T1000 (cell line): ENCODE results near the gene LRRC40.
A peak's percentile ranks its signal among the peaks of the same experiment; 100 is the strongest.
"Not testable (repeated sequence)": the region's sequence is repeated elsewhere in the genome, so short reads cannot be mapped to it uniquely, and the experiment has no call there.

Experiments
- DNase-seq: peaks from one replicate; lab custom pipeline; 2025; ENCODE audit warnings: mixed read lengths; lab: John Stamatoyannopoulos, UW

The LRRC40 gene

GRCh38 chr1:70202173-70202758 lies 3.1 kb downstream of the LRRC40 start:
- DNase-seq = no peak

DNA sequence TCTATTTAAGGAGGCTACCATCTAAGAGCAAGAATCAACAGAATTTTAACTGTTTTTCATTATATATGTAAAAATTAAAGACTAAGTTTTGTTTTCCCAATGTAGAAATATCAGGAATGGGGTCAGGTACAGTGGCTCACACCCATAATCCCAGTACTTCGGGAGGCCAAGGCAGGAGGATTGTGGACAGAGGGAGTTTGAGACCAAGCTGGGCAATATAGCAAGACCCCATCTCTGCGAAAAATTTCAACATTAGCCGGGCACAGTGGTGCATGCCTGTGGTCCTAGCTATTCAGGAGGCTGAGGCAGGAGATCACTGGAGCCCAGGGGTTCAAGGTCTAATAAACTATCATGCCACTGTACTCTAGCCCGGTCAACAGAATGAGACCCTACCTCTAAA lies 5.3 kb downstream of the LRRC40 start:
- no peak for DNase-seq

- no peak for DNase-seq
These were observed 9.0 kb downstream of the LRRC40 start for GRCh38 chr1:70196333-70196732.

GRCh38 chr1:70195342-70195741 lies 10.0 kb downstream of the LRRC40 start:
- no peak for DNase-seq

GRCh38 chr1:70194601-70195000 lies 10.8 kb downstream of the LRRC40 start:
- DNase-seq = no peak

DNA sequence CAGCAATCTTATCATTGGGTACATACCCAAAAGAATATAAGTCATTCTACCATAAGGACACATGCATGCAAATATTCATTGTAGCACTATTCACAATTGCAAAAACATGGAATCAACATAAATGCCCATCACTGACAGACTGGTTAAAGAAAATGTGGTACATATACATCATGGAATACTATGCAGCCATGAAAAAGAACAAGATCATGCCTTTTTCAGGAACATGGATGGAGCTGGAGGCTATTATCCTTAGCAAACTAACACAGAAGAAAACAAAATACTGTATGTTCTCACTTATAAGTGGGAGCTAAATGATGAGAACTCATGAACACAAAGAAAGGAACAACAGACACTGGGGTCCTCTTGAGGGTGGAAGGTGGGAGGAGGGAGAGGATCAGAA lies 12.9 kb downstream of the LRRC40 start:
- DNase-seq = not testable (repeated sequence)

GRCh38 chr1:70190180-70190579 lies 15.2 kb downstream of the LRRC40 start:
- DNase-seq = no peak

DNA sequence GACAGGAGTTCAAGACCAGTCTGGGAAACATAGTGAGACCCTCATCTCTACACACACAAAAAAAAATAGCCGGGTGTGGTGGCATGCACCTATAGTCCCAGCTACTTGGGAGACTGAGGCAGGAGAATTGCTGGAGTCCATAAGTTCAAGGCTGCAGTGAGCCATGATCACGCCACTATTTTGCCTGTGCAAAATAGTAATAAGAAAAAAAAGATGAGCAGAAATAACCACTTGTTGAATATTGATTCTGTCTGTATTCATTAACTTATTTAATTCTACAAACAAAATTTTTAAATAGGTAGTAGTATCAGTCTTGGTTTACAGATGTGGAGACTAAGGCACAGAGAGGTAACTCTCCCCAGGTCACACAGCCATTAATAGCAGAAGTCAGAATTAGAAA lies 16.9 kb downstream of the LRRC40 start:
- DNase-seq = no peak

DNA sequence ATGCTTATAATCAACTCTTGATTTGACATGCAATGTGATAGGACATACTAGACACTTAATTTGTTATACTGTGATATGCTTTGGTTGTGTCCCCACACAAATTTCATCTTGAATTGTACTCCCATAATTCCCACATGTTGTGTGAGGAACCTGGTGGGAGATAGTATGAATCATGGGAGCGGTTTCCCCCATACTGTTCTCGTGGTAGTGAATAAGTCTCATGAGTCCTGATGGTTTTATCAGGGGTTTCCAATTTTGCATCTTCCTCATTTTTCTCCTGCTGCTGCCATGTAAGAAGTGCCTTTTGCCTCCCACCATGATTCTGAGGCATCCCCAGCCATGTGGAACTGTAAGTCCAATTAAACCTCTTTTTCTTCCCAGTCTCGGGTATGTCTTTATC lies 20.2 kb downstream of the LRRC40 start:
- DNase-seq = not testable (repeated sequence)

- no peak for DNase-seq
These were observed 33.9 kb downstream of the LRRC40 start for GRCh38 chr1:70171512-70171911.

DNA sequence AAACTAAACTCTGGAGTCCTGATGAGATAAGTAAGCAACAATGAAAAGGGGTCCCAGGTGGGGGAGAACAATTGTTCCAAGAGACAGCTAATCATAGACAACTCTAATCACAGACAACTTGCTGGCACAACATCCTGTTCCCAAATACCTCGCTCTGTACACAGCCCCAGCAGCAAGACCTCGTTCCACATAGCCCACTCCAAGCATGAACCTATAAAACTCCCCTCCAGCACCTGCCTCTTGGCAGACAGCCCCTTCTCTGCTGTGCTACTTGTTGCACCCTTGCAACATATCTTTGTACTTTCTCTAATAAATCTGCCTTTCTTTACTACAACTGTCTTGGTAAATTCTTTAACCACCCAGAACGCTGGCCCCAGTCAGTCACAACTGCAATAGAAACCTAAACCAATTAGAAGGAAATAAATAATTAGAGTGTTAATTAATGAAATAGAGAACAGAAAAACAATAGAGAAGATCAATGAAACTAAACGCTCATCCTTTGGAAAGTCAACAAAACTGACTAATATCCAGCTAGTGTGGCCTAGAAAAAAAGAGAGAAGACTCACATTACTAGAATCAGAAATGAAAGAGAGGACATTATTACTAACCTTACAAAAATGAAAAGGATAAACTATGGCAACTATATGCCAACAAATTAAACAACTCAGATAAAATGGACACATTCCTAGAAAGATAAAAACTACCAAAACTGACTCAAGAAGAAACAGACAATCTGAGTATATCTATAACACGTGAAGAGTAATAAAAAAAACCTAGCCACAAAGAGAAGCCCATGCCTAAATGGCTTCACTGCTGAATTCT lies 36.1 kb downstream of the LRRC40 start:
- no peak for DNase-seq

GRCh38 chr1:70168283-70168682 lies 37.1 kb downstream of the LRRC40 start:
- no peak for DNase-seq

- DNase-seq = no peak
These were observed 41.0 kb downstream of the LRRC40 start for GRCh38 chr1:70164350-70164749.

DNA sequence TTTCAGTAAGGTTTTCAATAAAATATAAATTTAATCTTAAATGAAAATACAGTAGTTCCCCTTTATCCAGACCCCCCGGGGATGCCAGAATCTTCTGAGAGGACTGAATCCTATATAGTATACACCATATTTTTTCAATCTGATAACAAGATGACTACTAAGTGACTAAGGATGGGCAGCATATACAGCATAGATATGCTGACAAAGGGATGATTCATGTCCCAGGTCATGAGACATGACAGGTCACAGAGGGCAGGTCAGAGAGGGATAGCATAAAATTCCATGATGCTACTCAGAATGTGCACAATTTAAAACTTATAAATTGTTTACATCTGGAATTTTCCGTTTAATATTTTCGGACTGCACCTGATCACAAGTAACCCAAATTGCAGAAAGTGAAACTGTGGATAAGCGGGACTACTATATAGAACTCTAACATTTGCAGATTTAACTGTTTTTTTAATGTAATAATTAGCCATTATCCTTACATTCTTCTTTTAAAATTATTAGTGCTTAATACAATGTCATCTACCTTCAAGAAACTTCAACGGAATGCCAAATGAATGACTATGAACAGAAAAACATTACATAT lies 48.8 kb downstream of the LRRC40 start:
- DNase-seq = peak; percentile 23

DNA sequence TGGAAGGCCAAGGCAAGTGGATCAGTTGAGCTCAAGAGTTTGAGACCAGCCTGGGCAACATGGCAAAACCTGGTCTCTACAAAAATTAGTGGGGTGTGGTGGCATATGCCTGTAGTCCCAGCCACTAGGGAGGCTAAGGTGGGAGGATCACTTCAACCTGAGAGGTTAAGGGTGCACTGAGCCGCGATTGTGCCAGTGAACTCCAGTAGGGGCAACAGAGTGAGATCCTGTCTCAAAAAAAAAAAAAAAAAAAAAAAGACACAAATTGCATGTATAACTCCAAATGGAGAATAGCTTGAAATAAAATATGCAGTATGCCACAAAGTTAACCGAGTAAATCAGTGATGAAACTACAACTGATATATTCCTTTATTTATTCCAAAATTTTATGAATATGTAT lies 51.6 kb downstream of the LRRC40 start:
- DNase-seq = no peak

- no peak for DNase-seq
These were observed 54.9 kb downstream of the LRRC40 start for GRCh38 chr1:70150444-70150843.

DNA sequence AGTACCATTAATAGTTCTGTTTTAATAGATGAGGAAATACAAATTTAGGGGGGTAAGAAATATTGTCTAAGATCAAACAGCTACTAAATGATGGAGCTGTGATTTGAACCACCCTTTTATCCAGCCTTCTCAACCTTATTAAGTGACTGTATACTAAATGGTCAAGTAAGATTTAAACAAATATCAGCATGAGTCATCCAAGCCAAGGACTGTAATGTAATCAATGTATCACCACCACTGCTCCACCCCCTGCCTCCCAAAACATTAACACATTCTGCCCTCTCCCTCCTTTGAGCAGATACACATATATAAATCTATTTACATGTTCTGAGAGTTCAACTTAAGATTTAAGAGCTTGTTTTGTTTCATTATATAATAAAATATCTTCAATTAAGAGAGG lies 58.9 kb downstream of the LRRC40 start:
- no peak for DNase-seq

GRCh38 chr1:70143048-70143659 lies 62.2 kb downstream of the LRRC40 start:
- no peak for DNase-seq

DNA sequence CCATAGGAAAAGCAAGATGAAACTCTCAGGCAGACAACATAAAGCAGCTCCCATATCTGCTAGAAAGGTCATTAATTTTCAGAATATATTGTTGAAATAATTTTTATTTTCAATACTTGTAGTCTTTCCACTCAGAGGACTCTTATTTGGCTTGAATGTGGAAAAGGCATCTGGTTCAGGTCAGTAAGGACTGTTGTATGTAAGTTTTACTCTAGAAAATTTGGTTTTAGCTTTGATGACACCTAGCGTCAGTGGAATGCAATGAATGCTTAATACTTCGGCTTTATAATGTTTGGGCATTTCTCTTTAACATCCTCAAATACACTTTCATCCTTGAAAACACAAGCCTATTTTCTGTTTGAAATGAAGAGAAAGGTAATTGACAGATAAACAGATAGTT lies 63.3 kb downstream of the LRRC40 start:
- DNase-seq = no peak

GRCh38 chr1:70140894-70141293 lies 64.5 kb downstream of the LRRC40 start:
- DNase-seq = no peak

DNA sequence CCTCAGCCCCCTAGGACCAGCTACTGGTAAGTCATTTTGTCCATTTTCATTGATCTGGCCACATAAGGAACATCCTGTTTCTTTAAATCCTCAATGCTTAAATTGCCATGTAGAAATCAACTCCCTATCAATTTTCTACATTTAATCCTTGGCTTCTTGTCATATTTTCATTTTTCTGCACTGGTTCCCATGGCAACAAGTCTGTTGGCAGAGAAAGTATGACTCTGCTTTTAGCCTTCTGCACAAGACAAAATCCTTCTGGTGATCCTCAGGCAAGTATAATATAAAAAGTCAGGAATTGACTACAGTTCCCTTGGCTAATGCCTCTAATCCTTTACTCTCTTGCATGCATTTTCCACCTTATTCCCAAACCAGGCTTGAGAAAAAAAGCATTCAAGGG lies 65.0 kb downstream of the LRRC40 start:
- no peak for DNase-seq

- DNase-seq = no peak
These were observed 71.2 kb downstream of the LRRC40 start for GRCh38 chr1:70134148-70134547.

DNA sequence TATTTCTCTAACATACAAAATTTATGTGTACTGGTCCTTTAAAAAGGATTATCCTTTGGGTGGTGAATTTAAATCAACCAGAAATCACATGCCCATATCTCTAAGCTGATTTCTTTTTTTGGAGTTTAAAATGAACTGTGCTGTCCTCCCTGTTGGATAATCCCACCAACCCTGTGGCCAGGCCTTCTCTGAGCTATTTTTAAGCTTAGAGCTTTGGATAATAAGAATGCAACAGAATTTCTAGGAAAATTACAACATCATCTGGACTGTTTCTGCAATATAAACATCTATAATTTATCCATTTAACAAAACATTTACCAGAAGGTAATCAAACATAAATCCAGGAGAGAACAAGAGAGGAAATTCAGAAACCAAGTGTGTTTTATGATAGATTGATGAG lies 88.3 kb downstream of the LRRC40 start:
- no peak for DNase-seq
